Calu3 (cell line): ENCODE data around the gene IPO11. TPM values are rescaled to one million over a fixed set of nuclear protein-coding genes. Genes with fewer than 3 reads are reported as not detected.

Experiments used
- BruUV-seq: library from RNA; stranded (reverse); fragments of 400-500 nt; replicated peaks from 2 replicates; lab custom pipeline; 2021; lab: Mats Ljungman, UMichigan
- CTCF ChIA-PET: fragments of 300-600 bp; sonication (Branson Sonifier 250); formaldehyde crosslinking; loops from one replicate; lab custom pipeline; 2022; ENCODE audit warnings: antibody characterized with exemption; lab: Charles Lee
- DNase-seq: peaks from one replicate; pipeline ENCODE4 v3.0.0; 2022
- H3K27ac Mint-ChIP-seq: one replicate; pipeline ENCODE4 v1.8.0; 2022; ENCODE audit warnings: mixed read lengths; ENCODE audit not compliant: unreplicated experiment
- H3K27me3 Mint-ChIP-seq: one replicate; pipeline ENCODE4 v1.8.0; 2022; ENCODE audit warnings: mixed read lengths; ENCODE audit not compliant: unreplicated experiment
- H3K36me3 Mint-ChIP-seq: one replicate; pipeline ENCODE4 v1.8.0; 2022; ENCODE audit warnings: mild to moderate bottlenecking, moderate library complexity, mixed read lengths; ENCODE audit not compliant: insufficient read depth, unreplicated experiment
- H3K4me1 Mint-ChIP-seq: one replicate; pipeline ENCODE4 v1.8.0; 2022; ENCODE audit warnings: mild to moderate bottlenecking, low read depth, mixed read lengths; ENCODE audit not compliant: unreplicated experiment
- H3K4me3 Mint-ChIP-seq: one replicate; pipeline ENCODE4 v1.8.0; 2022; ENCODE audit warnings: mild to moderate bottlenecking, low read depth, moderate library complexity, mixed read lengths; ENCODE audit not compliant: unreplicated experiment
- H3K9me3 Mint-ChIP-seq: one replicate; pipeline ENCODE4 v1.8.0; 2022; ENCODE audit warnings: low read depth, mixed read lengths; ENCODE audit not compliant: unreplicated experiment
- CTCF ChIP-seq: fragments of 200-600 bp; IDR thresholded peaks from one replicate; pipeline ENCODE4 v1.8.0; 2022; ENCODE audit warnings: antibody characterized with exemption; ENCODE audit not compliant: unreplicated experiment
- intact Hi-C: fragments of 100-400 bp; cut with micrococcal nuclease; formaldehyde crosslinking; loops from one replicate; pipeline ENCODE4 v1.10.0; 2022; ENCODE audit not compliant: unreplicated experiment
- total RNA-seq: library from RNA; stranded (reverse); gene quantifications from 2 replicates; pipeline ENCODE4 v1.2.3, GENCODE V29; 2022

Gene IPO11
- total RNA-seq, 1 experiment from 2014 or later, result 47.3 TPM

DNA sequence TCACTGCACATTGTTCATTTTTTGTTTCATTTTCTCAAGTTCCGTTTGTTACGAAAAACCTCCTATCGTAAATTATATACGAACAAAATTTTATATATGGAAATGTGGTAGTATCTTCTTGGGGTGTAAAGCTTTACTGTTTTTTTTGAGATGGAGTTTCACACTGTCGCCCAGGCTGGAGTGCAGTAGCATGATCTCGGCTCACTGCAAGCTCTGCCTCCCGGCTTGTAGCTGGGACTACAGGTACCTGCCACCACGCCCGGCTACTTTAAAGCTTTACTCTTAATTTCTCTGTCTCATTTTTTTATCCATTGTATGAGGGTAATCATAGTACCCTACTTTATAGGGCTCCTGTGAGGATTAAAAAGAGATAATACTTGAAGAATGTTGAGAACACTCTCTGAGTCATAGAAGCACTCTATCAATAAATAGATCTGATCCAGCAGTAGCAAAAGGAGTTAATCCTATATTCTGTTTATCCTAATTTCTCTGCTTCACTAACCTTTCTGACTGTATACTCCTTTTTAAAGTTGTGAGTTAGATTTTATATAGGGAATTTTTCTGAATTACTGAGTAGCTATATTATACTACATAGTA, 160.5 kb downstream of the IPO11 start:
- no peak for DNase-seq
- TF ChIP-seq CTCF, result no peak
- H3K9me3 Mint-ChIP-seq, result no peaks in the 10 kb centered on the region
- no TSS peak for BruUV-seq
- CTCF ChIA-PET, result no interaction called here
- intact Hi-C loops, result no loop called here
- no peak overlapping the region for H3K4me3 Mint-ChIP-seq
- H3K27ac Mint-ChIP-seq, result no peak overlapping the region
- peaks cover 2% of the 10 kb centered on the region for H3K36me3 Mint-ChIP-seq
- peaks cover 7% of the 10 kb centered on the region for H3K4me1 Mint-ChIP-seq
- H3K27me3 Mint-ChIP-seq, result no peaks in the 10 kb centered on the region

- DNase-seq, result no peak
- H3K27me3 Mint-ChIP-seq, result no peaks in the 10 kb centered on the region
- peaks cover under 1% of the 10 kb centered on the region for H3K4me1 Mint-ChIP-seq
- intact Hi-C loops, result no loop called here
- BruUV-seq, result no TSS peak
- H3K9me3 Mint-ChIP-seq, result no peaks in the 10 kb centered on the region
- H3K4me3 Mint-ChIP-seq, result no peak overlapping the region
- H3K27ac Mint-ChIP-seq, result no peak overlapping the region
- no peak for TF ChIP-seq CTCF
- H3K36me3 Mint-ChIP-seq, result no peaks in the 10 kb centered on the region
- CTCF ChIA-PET, result interaction anchor here (0.7 kb wide), 1 partner anchor 24 kb away, joined by 3 read pairs; no protein-coding TSS in a partner anchor
Observed at GRCh38 chr5:62574599-62574998, 162.0 kb downstream of the IPO11 start.

- CTCF ChIA-PET, result no interaction called here
- H3K9me3 Mint-ChIP-seq, result no peaks in the 10 kb centered on the region
- no peak for TF ChIP-seq CTCF
- BruUV-seq, result no TSS peak
- H3K27me3 Mint-ChIP-seq, result no peaks in the 10 kb centered on the region
- H3K27ac Mint-ChIP-seq, result no peak overlapping the region
- intact Hi-C loops, result no loop called here
- no peak for DNase-seq
- no peaks in the 10 kb centered on the region for H3K4me1 Mint-ChIP-seq
- no peak overlapping the region for H3K4me3 Mint-ChIP-seq
- H3K36me3 Mint-ChIP-seq, result no peaks in the 10 kb centered on the region
Observed at GRCh38 chr5:62575066-62575465, 162.5 kb downstream of the IPO11 start.

GRCh38 chr5:62575489-62575888, 162.9 kb downstream of the IPO11 start:
- H3K27ac Mint-ChIP-seq, result no peak overlapping the region
- intact Hi-C loops, result no loop called here
- no peaks in the 10 kb centered on the region for H3K27me3 Mint-ChIP-seq

More at GRCh38 chr5:62575489-62575888, 162.9 kb downstream of the IPO11 start:
- no peak for TF ChIP-seq CTCF
- Mint-ChIP-seq H3K9me3 (no peaks in the 10 kb centered on the region), H3K4me3 (no peak overlapping the region), H3K36me3 (no peaks in the 10 kb centered on the region), H3K4me1 (no peaks in the 10 kb centered on the region)
- DNase-seq, result no peak
- no TSS peak for BruUV-seq
- CTCF ChIA-PET, result no interaction called here
